Activated T-helper 17 cell treated with anti-CD3 and anti-CD28 coated beads, Interleukin-2, amount 50 U/mL, for 72 hours (primary cell): ENCODE results near the gene LDAH. TPM values are rescaled to one million over a fixed set of nuclear protein-coding genes. Genes with fewer than 3 reads are reported as not detected.
A peak's percentile ranks its signal among the peaks of the same experiment; 100 is the strongest.

Source experiments
- ATAC-seq: fragments of 150-1000 bp; cut with Tn5 transposase; replicated peaks from 2 replicates; pipeline ENCODE4 v1.10.0; 2021; ENCODE audit warnings: mild to moderate bottlenecking, moderate library complexity
- H3K27ac Mint-ChIP-seq: one replicate; pipeline ENCODE4 v1.8.0; 2022; ENCODE audit warnings: mixed read lengths
- H3K27me3 Mint-ChIP-seq: one replicate; pipeline ENCODE4 v1.8.0; 2022; ENCODE audit warnings: mixed read lengths
- H3K36me3 Mint-ChIP-seq: one replicate; pipeline ENCODE4 v1.8.0; 2022; ENCODE audit warnings: low read depth, mild to moderate bottlenecking, mixed read lengths
- H3K4me1 Mint-ChIP-seq: one replicate; pipeline ENCODE4 v1.8.0; 2022; ENCODE audit warnings: mixed read lengths
- H3K4me3 Mint-ChIP-seq: one replicate; pipeline ENCODE4 v1.8.0; 2022; ENCODE audit warnings: mild to moderate bottlenecking, mixed read lengths
- H3K9me3 Mint-ChIP-seq: one replicate; pipeline ENCODE4 v1.8.0; 2022; ENCODE audit warnings: mixed read lengths
- total RNA-seq, 2 donors: library from RNA; stranded (reverse); gene quantifications; one replicate each; pipeline ENCODE4 v1.2.3, GENCODE V29; 2022

The LDAH gene
- total RNA-seq, 2 donors from 2014 or later: 29.4 to 32.5 TPM

DNA sequence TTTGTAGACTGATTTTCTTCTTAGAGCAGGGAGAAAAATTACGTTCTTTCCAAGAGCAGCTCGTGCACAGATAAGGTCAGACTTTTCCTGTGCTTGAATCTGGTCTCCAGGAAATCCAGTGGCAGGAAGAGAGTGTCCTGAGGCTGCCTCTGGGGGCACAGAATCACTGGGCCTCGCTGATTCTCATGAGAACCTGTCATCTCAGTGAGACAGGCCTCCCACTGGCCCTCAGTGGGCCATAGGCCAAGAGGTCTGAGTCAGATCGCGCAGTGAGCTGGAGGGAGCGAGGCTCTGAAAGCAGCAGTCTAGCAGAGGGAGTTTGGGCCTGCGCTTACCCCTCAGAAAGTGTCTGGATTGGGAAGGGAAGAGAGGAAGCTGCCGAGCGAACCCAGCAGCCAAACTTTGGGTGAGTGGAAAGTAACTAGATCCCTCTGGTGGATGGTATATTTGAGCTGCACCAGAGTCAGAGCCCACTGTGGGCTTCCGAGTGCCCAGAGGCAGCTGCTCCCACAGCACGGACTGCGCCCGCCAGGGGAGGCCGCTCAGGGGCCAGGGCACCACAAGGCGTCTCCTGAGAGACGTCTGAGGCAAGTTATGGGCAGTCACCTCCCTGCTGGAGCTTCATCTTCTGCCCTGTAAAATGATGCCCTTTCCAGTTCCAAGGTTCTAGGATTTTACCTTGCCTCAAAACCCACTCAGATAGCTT lies 147.8 kb downstream of the LDAH start:
- no peaks in the 10 kb centered on the region for H3K9me3 Mint-ChIP-seq
- no peaks in the 10 kb centered on the region for H3K4me1 Mint-ChIP-seq
- no peak overlapping the region for H3K27ac Mint-ChIP-seq
- no peak for ATAC-seq
- H3K4me3 Mint-ChIP-seq: no peak overlapping the region
- H3K27me3 Mint-ChIP-seq: peaks cover 29% of the 10 kb centered on the region
- H3K36me3 Mint-ChIP-seq: no peaks in the 10 kb centered on the region

DNA sequence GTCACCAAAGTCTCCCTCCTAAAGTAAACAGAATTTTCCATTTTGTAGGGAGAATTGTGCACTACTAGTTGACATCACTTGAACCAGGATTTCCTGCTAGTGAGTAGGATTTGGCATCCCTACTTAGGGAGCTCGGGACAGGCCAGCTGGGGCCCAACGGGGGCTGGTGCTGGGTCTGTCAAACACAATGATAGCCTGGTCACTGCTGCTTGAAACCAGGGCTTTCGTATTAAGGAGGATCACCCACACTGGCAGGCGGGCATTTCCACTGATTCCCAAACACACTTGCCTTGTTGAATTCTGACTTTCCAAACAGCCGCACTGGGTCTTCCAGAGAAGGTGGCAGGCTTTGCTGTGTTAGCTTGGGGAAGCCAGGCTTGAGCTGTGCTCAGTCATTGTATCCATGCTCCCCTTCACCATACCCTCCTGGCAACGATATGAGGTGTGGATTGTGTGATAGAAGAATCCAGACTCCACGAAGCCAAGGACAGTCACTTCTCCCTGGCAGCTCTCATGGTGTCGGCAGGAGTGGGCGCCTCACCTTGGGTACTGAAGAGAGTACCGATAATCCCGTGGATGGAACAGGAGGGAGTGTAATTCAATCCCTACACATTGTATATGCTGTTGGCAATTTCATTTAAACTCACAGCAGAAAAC lies 148.5 kb downstream of the LDAH start:
- no peak for ATAC-seq
- no peaks in the 10 kb centered on the region for H3K4me1 Mint-ChIP-seq
- H3K36me3 Mint-ChIP-seq: no peaks in the 10 kb centered on the region
- H3K27ac Mint-ChIP-seq: no peak overlapping the region
- no peak overlapping the region for H3K4me3 Mint-ChIP-seq
- H3K27me3 Mint-ChIP-seq: peaks cover 32% of the 10 kb centered on the region
- no peaks in the 10 kb centered on the region for H3K9me3 Mint-ChIP-seq

DNA sequence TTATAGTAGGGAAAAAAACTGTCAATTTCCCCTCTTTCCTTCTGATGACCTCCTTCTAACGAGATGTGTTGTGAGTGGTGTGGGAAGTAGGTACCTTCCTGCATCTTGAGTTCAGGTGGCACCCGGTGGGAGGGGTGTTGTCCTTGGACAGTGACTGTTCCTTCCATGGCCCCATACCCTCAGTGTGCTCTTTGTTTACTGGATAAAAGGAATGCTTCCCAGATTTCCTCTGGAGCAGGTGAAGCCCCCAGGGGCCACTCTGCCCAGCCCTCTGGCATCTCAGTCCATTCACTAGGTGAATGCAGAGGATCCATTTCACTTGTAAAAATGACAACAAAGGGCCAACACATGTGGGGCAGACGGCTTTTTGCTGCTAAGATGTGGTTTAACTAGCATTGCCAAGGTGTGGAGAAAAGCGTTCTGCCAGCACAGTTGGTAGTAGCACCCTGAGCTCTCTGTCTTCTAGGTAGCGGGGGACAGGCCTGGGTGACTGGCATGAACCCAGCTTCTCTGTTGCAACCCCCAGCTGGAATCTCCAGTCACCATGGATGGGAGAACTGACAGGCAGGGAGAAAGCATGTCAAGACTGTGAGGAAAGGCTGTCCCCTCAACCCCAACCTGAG lies 149.1 kb downstream of the LDAH start:
- H3K27ac Mint-ChIP-seq: no peak overlapping the region
- ATAC-seq: no peak
- peaks cover 35% of the 10 kb centered on the region for H3K27me3 Mint-ChIP-seq
- no peaks in the 10 kb centered on the region for H3K36me3 Mint-ChIP-seq
- no peaks in the 10 kb centered on the region for H3K9me3 Mint-ChIP-seq
- H3K4me3 Mint-ChIP-seq: no peak overlapping the region
- no peaks in the 10 kb centered on the region for H3K4me1 Mint-ChIP-seq

DNA sequence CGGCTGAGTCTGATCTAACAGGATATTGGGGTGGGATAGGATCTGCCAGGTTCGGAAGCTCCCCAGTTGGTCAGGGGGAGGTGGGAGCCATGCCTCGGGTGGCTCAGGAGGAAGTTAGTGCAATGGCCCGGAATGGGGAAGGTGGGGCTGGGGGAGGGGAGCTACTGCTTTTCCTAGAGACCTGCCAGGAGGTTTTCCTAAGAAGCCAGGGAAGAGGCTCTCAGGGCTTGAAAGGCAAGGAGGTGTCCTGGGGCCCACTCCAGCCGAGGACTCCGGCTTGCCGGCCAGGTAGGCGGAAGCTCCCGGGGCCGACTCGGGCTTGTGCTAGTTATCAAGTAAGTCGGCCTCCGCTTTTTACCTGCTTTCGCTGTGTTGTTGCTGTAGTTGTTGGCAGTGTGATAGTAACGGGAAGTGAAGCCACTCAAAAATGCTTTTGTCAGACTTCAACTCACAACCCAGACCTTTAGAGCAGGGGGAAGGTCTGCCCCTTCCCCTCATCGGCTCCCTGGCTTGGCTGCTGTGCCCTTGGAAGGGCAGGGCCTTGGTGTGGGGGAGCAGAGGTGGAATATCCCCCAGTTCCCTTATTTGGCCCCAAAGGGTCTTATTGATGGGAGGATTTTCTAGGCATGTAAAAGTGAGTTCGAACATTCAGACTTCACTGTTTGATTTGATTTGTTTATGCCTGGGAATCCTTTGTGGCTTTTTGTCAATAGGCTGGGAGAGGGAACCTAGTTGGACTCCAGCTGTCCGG lies 150.5 kb downstream of the LDAH start:
- Mint-ChIP-seq H3K27me3 (peaks cover 41% of the 10 kb centered on the region), H3K9me3 (no peaks in the 10 kb centered on the region), H3K4me1 (no peaks in the 10 kb centered on the region), H3K36me3 (no peaks in the 10 kb centered on the region), H3K4me3 (no peak overlapping the region), H3K27ac (no peak overlapping the region)
- ATAC-seq: no peak

DNA sequence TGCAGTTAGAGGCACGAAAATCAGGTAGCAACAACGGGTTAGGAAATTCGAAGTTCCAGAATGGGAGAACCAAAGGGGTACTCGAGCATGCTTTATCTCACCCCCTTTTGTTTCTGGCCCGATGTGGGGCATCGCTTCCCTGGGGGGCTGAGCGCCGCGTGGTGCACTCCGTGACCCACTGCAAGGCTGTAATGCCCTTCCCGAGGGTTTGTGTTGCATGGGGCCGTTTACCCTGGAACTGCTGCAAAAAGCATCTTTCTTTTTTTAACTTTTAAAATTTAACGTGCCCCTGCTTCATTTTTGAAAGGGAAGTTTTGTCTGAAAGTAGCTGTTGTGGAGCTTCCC lies 151.2 kb downstream of the LDAH start:
- Mint-ChIP-seq H3K4me1 (no peaks in the 10 kb centered on the region), H3K4me3 (peak overlapping the region; percentile 6), H3K27ac (no peak overlapping the region), H3K36me3 (no peaks in the 10 kb centered on the region), H3K9me3 (no peaks in the 10 kb centered on the region), H3K27me3 (peaks cover 41% of the 10 kb centered on the region)
- no peak for ATAC-seq

DNA sequence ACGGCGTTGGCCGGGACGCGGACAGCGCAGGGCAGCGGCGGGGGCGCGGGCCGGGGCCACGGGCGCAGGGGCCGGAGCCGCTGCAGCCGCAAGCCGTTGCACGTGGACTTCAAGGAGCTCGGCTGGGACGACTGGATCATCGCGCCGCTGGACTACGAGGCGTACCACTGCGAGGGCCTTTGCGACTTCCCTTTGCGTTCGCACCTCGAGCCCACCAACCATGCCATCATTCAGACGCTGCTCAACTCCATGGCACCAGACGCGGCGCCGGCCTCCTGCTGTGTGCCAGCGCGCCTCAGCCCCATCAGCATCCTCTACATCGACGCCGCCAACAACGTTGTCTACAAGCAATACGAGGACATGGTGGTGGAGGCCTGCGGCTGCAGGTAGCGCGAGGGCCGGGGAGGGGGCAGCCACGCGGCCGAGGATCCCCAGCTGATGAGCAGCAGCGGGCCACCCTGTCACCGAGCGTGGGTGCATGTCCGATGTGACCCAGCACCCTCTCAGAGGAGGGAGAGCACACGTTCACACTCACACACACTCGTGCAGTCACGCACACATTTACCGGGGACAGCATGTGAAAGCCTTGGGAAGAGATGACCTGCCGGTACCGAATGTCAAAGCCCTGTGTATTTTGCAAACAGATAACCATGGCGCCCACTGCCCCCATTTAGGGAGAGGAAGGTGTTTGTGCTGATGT lies 151.7 kb downstream of the LDAH start:
- no peaks in the 10 kb centered on the region for H3K36me3 Mint-ChIP-seq
- H3K4me1 Mint-ChIP-seq: no peaks in the 10 kb centered on the region
- peaks cover 43% of the 10 kb centered on the region for H3K27me3 Mint-ChIP-seq
- peak overlapping the region; percentile 6 for H3K4me3 Mint-ChIP-seq
- ATAC-seq: no peak
- H3K9me3 Mint-ChIP-seq: no peaks in the 10 kb centered on the region
- no peak overlapping the region for H3K27ac Mint-ChIP-seq

DNA sequence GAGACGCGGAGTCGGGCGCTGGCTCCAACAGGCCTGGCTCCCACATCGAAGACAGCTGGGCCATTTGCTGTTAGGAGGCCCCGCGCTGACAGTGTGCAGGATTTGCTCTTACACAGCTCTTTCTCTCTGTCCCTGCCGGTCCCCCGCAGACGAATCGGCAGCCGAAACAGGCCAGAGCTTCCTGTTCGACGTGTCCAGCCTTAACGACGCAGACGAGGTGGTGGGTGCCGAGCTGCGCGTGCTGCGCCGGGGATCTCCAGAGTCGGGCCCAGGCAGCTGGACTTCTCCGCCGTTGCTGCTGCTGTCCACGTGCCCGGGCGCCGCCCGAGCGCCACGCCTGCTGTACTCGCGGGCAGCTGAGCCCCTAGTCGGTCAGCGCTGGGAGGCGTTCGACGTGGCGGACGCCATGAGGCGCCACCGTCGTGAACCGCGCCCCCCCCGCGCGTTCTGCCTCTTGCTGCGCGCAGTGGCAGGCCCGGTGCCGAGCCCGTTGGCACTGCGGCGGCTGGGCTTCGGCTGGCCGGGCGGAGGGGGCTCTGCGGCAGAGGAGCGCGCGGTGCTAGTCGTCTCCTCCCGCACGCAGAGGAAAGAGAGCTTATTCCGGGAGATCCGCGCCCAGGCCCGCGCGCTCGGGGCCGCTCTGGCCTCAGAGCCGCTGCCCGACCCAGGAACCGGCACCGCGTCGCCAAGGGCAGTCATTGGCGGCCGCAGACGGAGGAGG lies 152.4 kb downstream of the LDAH start:
- Mint-ChIP-seq H3K4me3 (no peak overlapping the region), H3K27me3 (peaks cover 46% of the 10 kb centered on the region), H3K27ac (no peak overlapping the region)

DNA sequence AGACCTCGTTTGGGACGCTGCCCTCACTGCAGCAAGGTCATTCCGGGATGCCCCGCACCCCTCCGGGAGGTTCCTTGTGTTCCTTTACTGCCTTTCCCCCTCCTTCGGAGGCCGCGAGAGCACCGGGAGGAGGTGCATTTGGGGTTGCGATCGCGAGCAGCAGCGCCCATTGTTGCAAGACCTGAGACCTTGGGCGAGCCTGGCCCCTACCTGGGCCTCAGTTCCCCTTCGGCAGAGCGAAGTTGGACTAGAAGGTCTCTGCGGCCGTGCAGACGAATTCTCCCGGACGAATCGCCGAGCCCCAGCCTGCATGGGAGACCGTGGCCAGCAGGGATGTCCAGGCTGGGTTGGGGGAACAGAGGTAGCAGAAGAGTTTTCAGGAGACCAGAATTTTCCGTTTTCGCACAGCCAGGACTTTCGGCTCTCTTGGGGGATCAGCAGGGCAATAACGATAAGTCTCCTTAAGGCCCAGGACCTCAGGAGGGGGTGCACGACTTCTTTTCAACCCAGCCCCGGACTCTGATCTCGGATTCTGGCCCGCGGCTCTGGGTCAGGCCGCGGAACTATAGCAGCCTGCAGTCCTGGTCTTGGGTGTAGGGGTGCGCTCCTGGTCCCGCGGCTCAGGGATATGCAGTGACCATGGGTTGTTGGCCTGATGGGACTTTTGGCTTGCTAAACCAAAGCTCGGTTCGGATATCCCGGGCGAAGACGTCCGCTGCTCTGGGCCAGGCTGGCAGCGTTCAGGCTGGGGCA lies 153.2 kb downstream of the LDAH start:
- Mint-ChIP-seq H3K27me3 (peaks cover 51% of the 10 kb centered on the region), H3K36me3 (no peaks in the 10 kb centered on the region), H3K27ac (no peak overlapping the region), H3K4me1 (no peaks in the 10 kb centered on the region), H3K9me3 (no peaks in the 10 kb centered on the region), H3K4me3 (no peak overlapping the region)
- ATAC-seq: no peak

More for the DNA sequence above, 152.4 kb downstream of the LDAH start:
- no peaks in the 10 kb centered on the region for H3K9me3 Mint-ChIP-seq
- no peaks in the 10 kb centered on the region for H3K4me1 Mint-ChIP-seq
- no peaks in the 10 kb centered on the region for H3K36me3 Mint-ChIP-seq
- ATAC-seq: no peak

DNA sequence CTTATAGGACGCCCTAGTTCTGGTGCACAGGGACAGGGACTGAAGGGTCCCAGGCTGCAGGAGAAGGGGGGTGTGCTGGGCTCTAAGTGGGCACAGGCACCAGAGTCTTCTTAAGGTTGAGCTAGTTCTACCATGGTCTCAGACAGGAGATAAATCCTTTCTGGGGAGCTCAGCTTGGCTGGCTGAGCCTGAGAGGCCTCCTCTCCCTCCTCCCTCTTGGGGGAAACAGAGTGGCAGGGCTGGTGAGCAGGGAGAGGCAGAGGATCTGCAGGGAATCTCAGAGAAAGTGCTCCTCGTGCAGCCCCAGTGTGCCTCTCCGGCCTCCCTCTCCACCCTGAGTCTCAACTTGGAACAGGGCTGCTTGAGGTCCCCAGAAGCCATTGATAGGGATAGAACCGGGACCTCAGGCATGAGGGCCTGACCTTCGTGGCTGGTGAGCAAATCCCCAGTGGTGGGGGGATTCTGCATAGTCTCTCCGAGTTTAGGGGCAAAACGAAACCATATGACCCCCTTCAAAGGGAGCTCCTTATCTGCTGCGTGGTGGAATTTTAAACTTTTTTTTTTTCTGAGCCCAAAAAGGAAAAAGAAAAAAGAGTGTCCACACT lies 153.9 kb downstream of the LDAH start:
- Mint-ChIP-seq H3K9me3 (no peaks in the 10 kb centered on the region), H3K4me1 (no peaks in the 10 kb centered on the region), H3K27me3 (peaks cover 56% of the 10 kb centered on the region), H3K36me3 (no peaks in the 10 kb centered on the region), H3K4me3 (no peak overlapping the region), H3K27ac (no peak overlapping the region)
- ATAC-seq: no peak

DNA sequence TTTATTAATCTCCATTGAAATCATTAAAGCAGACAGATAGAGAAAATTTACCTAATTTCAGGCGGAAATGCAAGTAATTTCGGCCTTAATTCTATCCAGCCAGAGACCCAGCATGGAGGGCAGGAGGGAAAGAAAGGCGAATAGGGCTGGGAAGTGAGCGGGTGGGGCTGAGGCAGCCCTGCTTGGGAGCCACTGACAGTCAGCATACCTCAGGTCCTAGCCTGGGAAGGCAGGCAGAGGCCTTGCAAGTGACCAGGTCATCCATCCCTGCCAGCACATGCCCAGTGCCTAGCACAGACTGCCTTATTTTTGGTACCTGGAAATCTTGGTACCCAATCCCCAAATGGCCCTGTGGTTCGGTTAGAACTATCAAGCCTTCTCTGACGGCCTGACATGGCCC lies 154.4 kb downstream of the LDAH start:
- no peaks in the 10 kb centered on the region for H3K4me1 Mint-ChIP-seq
- no peaks in the 10 kb centered on the region for H3K9me3 Mint-ChIP-seq
- peak overlapping the region; percentile 41 for H3K4me3 Mint-ChIP-seq
- no peak overlapping the region for H3K27ac Mint-ChIP-seq
- no peaks in the 10 kb centered on the region for H3K36me3 Mint-ChIP-seq
- peaks cover 56% of the 10 kb centered on the region for H3K27me3 Mint-ChIP-seq
- ATAC-seq: no peak

DNA sequence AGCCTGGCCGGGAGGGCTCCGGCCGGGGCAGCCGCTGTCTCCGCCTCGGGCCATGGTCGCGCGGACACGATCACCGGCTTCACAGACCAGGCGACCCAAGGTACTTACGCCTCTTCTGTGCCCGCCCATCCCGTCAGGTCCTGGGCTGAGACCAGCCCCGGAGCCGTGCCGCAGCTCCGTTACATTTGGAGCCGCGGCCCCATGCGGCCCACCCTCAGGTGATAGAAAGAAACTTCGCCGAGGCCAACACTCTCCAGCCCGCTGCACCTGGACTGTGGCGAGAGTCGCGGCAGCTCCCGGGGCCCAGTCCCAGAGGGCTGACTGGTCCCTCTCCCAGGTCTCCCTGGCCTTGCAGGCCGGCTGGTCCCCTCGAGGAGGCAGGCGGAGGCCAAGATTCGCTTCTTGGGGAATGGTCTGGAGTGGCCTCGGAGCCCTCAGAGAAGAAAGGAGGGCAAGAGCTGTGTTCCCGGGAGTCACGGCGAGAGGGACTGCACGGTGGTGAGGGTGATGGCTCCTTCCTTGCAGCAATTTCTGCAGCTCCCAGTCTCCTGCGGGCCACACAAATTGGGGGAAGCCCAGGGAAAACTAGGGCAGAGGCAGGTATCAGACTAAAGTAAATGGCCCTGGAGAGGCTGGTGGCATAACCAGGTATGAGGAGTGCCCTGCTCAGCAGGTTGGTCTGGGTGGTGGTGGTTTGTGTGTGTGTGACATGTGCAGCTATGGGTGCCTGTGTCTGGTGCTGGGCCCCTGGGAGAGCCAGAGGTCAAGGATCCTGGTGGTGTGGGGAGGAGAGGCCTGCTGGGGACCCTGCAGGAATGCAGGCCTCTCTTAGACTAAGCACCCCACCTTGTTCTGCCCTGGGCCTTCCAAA lies 155.1 kb downstream of the LDAH start:
- Mint-ChIP-seq H3K27ac (no peak overlapping the region), H3K36me3 (no peaks in the 10 kb centered on the region), H3K4me3 (peak overlapping the region; percentile 41), H3K27me3 (peaks cover 52% of the 10 kb centered on the region), H3K4me1 (no peaks in the 10 kb centered on the region), H3K9me3 (no peaks in the 10 kb centered on the region)
- no peak for ATAC-seq

DNA sequence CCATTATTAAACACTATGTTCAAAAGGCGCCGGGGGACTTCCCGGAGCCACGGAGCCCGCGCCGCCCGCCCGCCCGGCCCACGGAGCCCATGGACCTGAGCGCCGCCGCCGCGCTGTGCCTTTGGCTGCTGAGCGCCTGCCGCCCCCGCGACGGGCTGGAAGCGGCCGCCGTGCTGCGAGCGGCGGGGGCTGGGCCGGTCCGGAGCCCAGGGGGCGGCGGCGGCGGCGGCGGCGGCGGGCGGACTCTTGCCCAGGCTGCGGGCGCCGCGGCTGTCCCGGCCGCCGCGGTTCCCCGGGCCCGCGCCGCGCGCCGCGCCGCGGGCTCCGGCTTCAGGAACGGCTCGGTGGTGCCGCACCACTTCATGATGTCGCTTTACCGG lies 155.8 kb downstream of the LDAH start:
- no peak overlapping the region for H3K4me3 Mint-ChIP-seq
- H3K36me3 Mint-ChIP-seq: no peaks in the 10 kb centered on the region
- ATAC-seq: peak; percentile 28
- no peaks in the 10 kb centered on the region for H3K4me1 Mint-ChIP-seq
- no peaks in the 10 kb centered on the region for H3K9me3 Mint-ChIP-seq
- H3K27me3 Mint-ChIP-seq: peaks cover 53% of the 10 kb centered on the region
- no peak overlapping the region for H3K27ac Mint-ChIP-seq
